CD4-positive, CD25-positive, alpha-beta regulatory T cell (primary cell): Measurements from ENCODE around the gene SPSB1. TPM values are rescaled to one million over a fixed set of nuclear protein-coding genes. Genes with fewer than 3 reads are reported as not detected.

ENCODE experiments used
- ATAC-seq, 2 donors: fragments of 150-1000 bp; cut with Tn5 transposase; one replicate each; pipeline ENCODE4 v1.10.0; 2021; ENCODE audit warnings: low read depth in 2 of 2, moderate number of reproducible peaks in 2 of 2, moderate library complexity in 1 of 2
- DNase-seq, 3 donors: peaks; one replicate each; pipeline versions ENCODE4 v3.0.0 to v3.0.0-alpha.2; 2012 to 2022; ENCODE audit warnings: mixed read lengths in 1 of 3
- H3K27ac ChIP-seq: one replicate; pipeline ENCODE4 v1.7.0; 2013; ENCODE audit warnings: mild to moderate bottlenecking, low read length; ENCODE audit not compliant: insufficient read depth, poor library complexity, severe bottlenecking
- H3K27me3 ChIP-seq: one replicate; pipeline ENCODE4 v1.7.0; 2013; ENCODE audit warnings: low read length; ENCODE audit not compliant: control insufficient read depth, insufficient read depth
- H3K36me3 ChIP-seq: one replicate; pipeline ENCODE4 v1.7.0; 2013; ENCODE audit warnings: mild to moderate bottlenecking, low read length, moderate library complexity; ENCODE audit not compliant: control insufficient read depth, insufficient read depth
- H3K4me1 ChIP-seq: 2 replicates; pipeline ENCODE4 v1.7.0; 2013; ENCODE audit warnings: mild to moderate bottlenecking, low read length; ENCODE audit not compliant: insufficient read depth, control insufficient read depth, poor library complexity, severe bottlenecking
- H3K4me3 ChIP-seq: one replicate; pipeline ENCODE4 v1.7.0; 2013; ENCODE audit warnings: low read depth, mild to moderate bottlenecking, low read length, moderate library complexity
- H3K9me3 ChIP-seq, 2 experiments: 1 replicate in 1 of 2; 2 replicates in 1 of 2; pipeline ENCODE4 v1.7.0; 2013; ENCODE audit warnings: low read length in 2 of 2, mild to moderate bottlenecking in 1 of 2, moderate library complexity in 1 of 2; ENCODE audit not compliant: control insufficient read depth in 2 of 2
- H3K27ac Mint-ChIP-seq, 3 donors: one replicate each; pipeline ENCODE4 v1.8.0; 2020 to 2022; ENCODE audit warnings: mild to moderate bottlenecking in 3 of 3, mixed read lengths in 3 of 3, moderate library complexity in 2 of 3
- H3K27me3 Mint-ChIP-seq: one replicate; pipeline ENCODE4 v1.8.0; 2022; ENCODE audit warnings: mild to moderate bottlenecking, mixed read lengths
- H3K36me3 Mint-ChIP-seq: one replicate; pipeline ENCODE4 v1.8.0; 2020; ENCODE audit warnings: mixed read lengths
- H3K4me1 Mint-ChIP-seq, 4 donors: one replicate each; pipeline ENCODE4 v1.8.0; 2020 to 2022; ENCODE audit warnings: mixed read lengths in 4 of 4, mild to moderate bottlenecking in 1 of 4
- H3K4me3 Mint-ChIP-seq, 4 donors: one replicate each; pipeline ENCODE4 v1.8.0; 2020 to 2022; ENCODE audit warnings: mild to moderate bottlenecking in 4 of 4, mixed read lengths in 4 of 4, moderate library complexity in 3 of 4
- H3K9me3 Mint-ChIP-seq, 7 donors: one replicate each; pipeline ENCODE4 v1.8.0; 2020 to 2022; ENCODE audit warnings: mixed read lengths in 7 of 7, mild to moderate bottlenecking in 3 of 7, moderate library complexity in 2 of 7
- polyA plus RNA-seq, 4 donors: library from polyadenylated mRNA; unstranded; fragments of 300-500 nt; fragmentation: Illumina TruSeq; gene quantifications; one replicate each; pipeline ENCODE4 v1.2.3, GENCODE V29; 2021
- total RNA-seq: library from RNA; stranded (reverse); gene quantifications from one replicate; pipeline ENCODE4 v1.2.3, GENCODE V29; 2022

Gene SPSB1
- total and polyA plus RNA-seq, 5 donors from 2014 or later = 7.0 to 19.7 (median 12.3) TPM

GRCh38 chr1:9351654-9352271, 59.1 kb downstream of the SPSB1 start:
- peaks cover 18% of the 10 kb centered on the region for H3K36me3 ChIP-seq
- no peaks in the 10 kb centered on the region for H3K27me3 Mint-ChIP-seq
- H3K9me3 Mint-ChIP-seq = peaks cover 0 to 1% (median 0%) of the 10 kb centered on the region in 7 donors
- no peak overlapping the region for H3K27ac ChIP-seq
- no peaks in the 10 kb centered on the region for H3K4me1 ChIP-seq
- H3K36me3 Mint-ChIP-seq = peaks cover 17% of the 10 kb centered on the region
- peak overlapping the region in 1 of 3 donors; percentile 75 for H3K27ac Mint-ChIP-seq
- no peaks in the 10 kb centered on the region for H3K9me3 ChIP-seq
- DNase-seq (no peak), ATAC-seq (no peak)
- no peak overlapping the region for H3K4me3 ChIP-seq
- no peaks in the 10 kb centered on the region for H3K27me3 ChIP-seq
- no peak overlapping the region for H3K4me3 Mint-ChIP-seq
- peaks cover 0 to 19% (median 7%) of the 10 kb centered on the region in 4 donors for H3K4me1 Mint-ChIP-seq

GRCh38 chr1:9352377-9353134, 59.9 kb downstream of the SPSB1 start:
- Mint-ChIP-seq H3K9me3 (peaks cover 0 to 1% (median 0%) of the 10 kb centered on the region in 7 donors), H3K27me3 (no peaks in the 10 kb centered on the region), H3K27ac (no peak overlapping the region), H3K4me1 (peaks cover 0 to 15% (median 7%) of the 10 kb centered on the region in 4 donors), H3K4me3 (no peak overlapping the region), H3K36me3 (peaks cover 24% of the 10 kb centered on the region)
- Histone ChIP-seq H3K27me3 (no peaks in the 10 kb centered on the region), H3K9me3 (no peaks in the 10 kb centered on the region), H3K27ac (no peak overlapping the region), H3K4me1 (no peaks in the 10 kb centered on the region), H3K4me3 (no peak overlapping the region), H3K36me3 (peaks cover 23% of the 10 kb centered on the region)
- DNase-seq (no peak), ATAC-seq (no peak)

- H3K27me3 ChIP-seq = no peaks in the 10 kb centered on the region
- H3K27ac Mint-ChIP-seq = peak overlapping the region in 1 of 3 donors; percentile 77
- DNase-seq (no peak), ATAC-seq (no peak)
- no peaks in the 10 kb centered on the region for H3K9me3 Mint-ChIP-seq
- H3K4me3 Mint-ChIP-seq = no peak overlapping the region
- no peaks in the 10 kb centered on the region for H3K9me3 ChIP-seq
- no peak overlapping the region for H3K4me3 ChIP-seq
- peaks cover 22% of the 10 kb centered on the region for H3K36me3 Mint-ChIP-seq
- H3K27ac ChIP-seq = no peak overlapping the region
- no peaks in the 10 kb centered on the region for H3K4me1 ChIP-seq
- H3K36me3 ChIP-seq = peaks cover 32% of the 10 kb centered on the region
- H3K27me3 Mint-ChIP-seq = no peaks in the 10 kb centered on the region
- peaks cover 0 to 12% (median 1%) of the 10 kb centered on the region in 4 donors for H3K4me1 Mint-ChIP-seq
These were observed 62.8 kb downstream of the SPSB1 start for GRCh38 chr1:9355503-9355902.

- Histone ChIP-seq H3K36me3 (peaks cover 32% of the 10 kb centered on the region), H3K27ac (no peak overlapping the region), H3K9me3 (no peaks in the 10 kb centered on the region), H3K4me3 (no peak overlapping the region), H3K4me1 (no peaks in the 10 kb centered on the region), H3K27me3 (no peaks in the 10 kb centered on the region)
- Mint-ChIP-seq H3K9me3 (no peaks in the 10 kb centered on the region), H3K4me3 (no peak overlapping the region), H3K27me3 (no peaks in the 10 kb centered on the region), H3K27ac (peak overlapping the region in 1 of 3 donors; percentile 66), H3K4me1 (peaks cover 0 to 10% (median under 1%) of the 10 kb centered on the region in 4 donors), H3K36me3 (peaks cover 22% of the 10 kb centered on the region)
- DNase-seq (no peak), ATAC-seq (no peak)
These were observed 63.3 kb downstream of the SPSB1 start for GRCh38 chr1:9356021-9356420.

GRCh38 chr1:9356829-9357466, 64.3 kb downstream of the SPSB1 start:
- DNase-seq (no peak), ATAC-seq (no peak)
- Histone ChIP-seq H3K9me3 (no peaks in the 10 kb centered on the region), H3K36me3 (peaks cover 32% of the 10 kb centered on the region), H3K4me3 (no peak overlapping the region), H3K27me3 (no peaks in the 10 kb centered on the region), H3K27ac (no peak overlapping the region), H3K4me1 (no peaks in the 10 kb centered on the region)
- H3K4me3 Mint-ChIP-seq = no peak overlapping the region
- no peaks in the 10 kb centered on the region for H3K27me3 Mint-ChIP-seq
- no peaks in the 10 kb centered on the region for H3K9me3 Mint-ChIP-seq
- H3K36me3 Mint-ChIP-seq = peaks cover 22% of the 10 kb centered on the region
- peak overlapping the region in 1 of 3 donors; percentile 58 for H3K27ac Mint-ChIP-seq
- H3K4me1 Mint-ChIP-seq = peaks cover 0 to 6% (median 0%) of the 10 kb centered on the region in 4 donors

- no peaks in the 10 kb centered on the region for H3K4me1 ChIP-seq
- H3K4me1 Mint-ChIP-seq = peaks cover 0 to 6% (median 1%) of the 10 kb centered on the region in 4 donors
- H3K36me3 ChIP-seq = peaks cover 32% of the 10 kb centered on the region
- H3K9me3 Mint-ChIP-seq = no peaks in the 10 kb centered on the region
- H3K27ac Mint-ChIP-seq = no peak overlapping the region
- H3K9me3 ChIP-seq = no peaks in the 10 kb centered on the region
- H3K27ac ChIP-seq = no peak overlapping the region
- peaks cover 22% of the 10 kb centered on the region for H3K36me3 Mint-ChIP-seq
- H3K4me3 Mint-ChIP-seq = no peak overlapping the region
- no peak overlapping the region for H3K4me3 ChIP-seq
- no peaks in the 10 kb centered on the region for H3K27me3 ChIP-seq
- H3K27me3 Mint-ChIP-seq = no peaks in the 10 kb centered on the region
- DNase-seq = no peak
- no peak for ATAC-seq
These were observed 65.3 kb downstream of the SPSB1 start for GRCh38 chr1:9357958-9358357.

GRCh38 chr1:9360371-9361064, 67.8 kb downstream of the SPSB1 start:
- Histone ChIP-seq H3K27me3 (no peaks in the 10 kb centered on the region), H3K4me1 (no peaks in the 10 kb centered on the region), H3K9me3 (no peaks in the 10 kb centered on the region), H3K4me3 (no peak overlapping the region), H3K36me3 (peaks cover 30% of the 10 kb centered on the region), H3K27ac (no peak overlapping the region)
- Mint-ChIP-seq H3K36me3 (peaks cover 21% of the 10 kb centered on the region), H3K9me3 (no peaks in the 10 kb centered on the region), H3K27ac (peak overlapping the region in 1 of 3 donors; percentile 72), H3K4me1 (peaks cover 0 to 9% (median 3%) of the 10 kb centered on the region in 4 donors), H3K27me3 (no peaks in the 10 kb centered on the region), H3K4me3 (peak overlapping the region in 1 of 4 donors; percentile 52)
- DNase-seq (no peak), ATAC-seq (no peak)
